OCI-LY3 (cell line): ENCODE results near the gene DNAJC4.

ENCODE experiments used
- H2AFZ ChIP-seq: fragments of 200-600, 300-600 bp; shearing (Covaris generic); 2 replicates; pipeline ENCODE4 v1.6.0; 2014; ENCODE audit warnings: antibody characterized with exemption, low read depth, low read length
- H3K27ac ChIP-seq: fragments of 200-600, 300-600 bp; sonication (generic); 2 replicates; pipeline ENCODE4 v1.5.1; 2014; ENCODE audit warnings: mild to moderate bottlenecking, low read length, moderate library complexity, mixed read lengths
- H3K27me3 ChIP-seq: fragments of 200-600, 300-600 bp; sonication (generic); 2 replicates; pipeline ENCODE4 v1.6.1; 2014; ENCODE audit warnings: low read depth, low read length, mixed read lengths
- H3K36me3 ChIP-seq: fragments of 200-600, 300-600 bp; sonication (generic); replicated peaks from 2 replicates; pipeline ENCODE3; 2014; ENCODE audit warnings: low read depth, low read length, mixed read lengths
- H3K4me1 ChIP-seq: fragments of 300-600, 200-600 bp; sonication (generic); 2 replicates; pipeline ENCODE4 v1.6.1; 2014; ENCODE audit warnings: low read length, mixed read lengths
- H3K4me2 ChIP-seq: fragments of 200-600, 300-600 bp; sonication (generic); 2 replicates; pipeline ENCODE4 v1.6.1; 2014; ENCODE audit warnings: low read length, mixed read lengths
- H3K4me3 ChIP-seq: fragments of 300-600, 200-600 bp; sonication (generic); 2 replicates; pipeline ENCODE4 v1.5.1; 2014; ENCODE audit warnings: antibody characterized with exemption, mild to moderate bottlenecking, low read length, moderate library complexity
- H3K79me2 ChIP-seq: fragments of 300-600, 200-600 bp; shearing (Covaris generic); 2 replicates; pipeline ENCODE4 v1.6.1; 2014; ENCODE audit warnings: mild to moderate bottlenecking, low read length, mixed read lengths
- H3K9ac ChIP-seq: fragments of 300-600, 200-600 bp; shearing (Covaris generic); 2 replicates; pipeline ENCODE4 v1.6.0; 2014; ENCODE audit warnings: mild to moderate bottlenecking, low read length, moderate library complexity
- H3K9me3 ChIP-seq: fragments of 200-600, 300-600 bp; shearing (Covaris generic); 2 replicates; pipeline ENCODE4 v1.6.1; 2014; ENCODE audit warnings: low read length, mixed read lengths; ENCODE audit not compliant: insufficient read depth
- H4K20me1 ChIP-seq: fragments of 200-600, 300-600 bp; sonication (generic); 2 replicates; pipeline ENCODE4 v1.6.1; 2016; ENCODE audit warnings: low read length, mixed read lengths; ENCODE audit not compliant: insufficient read depth
- EZH2phosphoT487 ChIP-seq: fragments of 200-600 bp; shearing (Covaris generic); IDR thresholded peaks from 2 replicates; pipeline ENCODE4 v1.6.1; 2018; ENCODE audit warnings: antibody characterized with exemption, mixed run types, low read depth
- TF ChIP-seq, protein P1 (sequence below): fragments of 200-600, 300-600 bp; sonication (generic); IDR thresholded peaks from 2 replicates; pipeline ENCODE4 v1.5.1; 2014; ENCODE audit warnings: antibody characterized with exemption, low read length, low read depth

DNAJC4 gene

GRCh38 chr11:64243236-64243854, 13.0 kb downstream of the DNAJC4 start:
- Histone ChIP-seq H3K4me1 (peaks cover 50% of the 10 kb centered on the region), H3K79me2 (peaks cover 59% of the 10 kb centered on the region), H4K20me1 (0 out of 2 replicates have a peak, but pooled peaks cover 3% of the 10 kb centered on the region), H3K9me3 (no peaks in the 10 kb centered on the region), H3K27ac (no peak overlapping the region), H3K27me3 (no peaks in the 10 kb centered on the region), H3K36me3 (peaks cover 29% of the 10 kb centered on the region), H3K4me3 (no peak overlapping the region), H3K4me2 (peak overlapping the region; percentile 89), H3K9ac (no peak overlapping the region), H2AFZ (no peak overlapping the region)
- no peak for TF ChIP-seq EZH2phosphoT487
- TF ChIP-seq, protein P1, sequence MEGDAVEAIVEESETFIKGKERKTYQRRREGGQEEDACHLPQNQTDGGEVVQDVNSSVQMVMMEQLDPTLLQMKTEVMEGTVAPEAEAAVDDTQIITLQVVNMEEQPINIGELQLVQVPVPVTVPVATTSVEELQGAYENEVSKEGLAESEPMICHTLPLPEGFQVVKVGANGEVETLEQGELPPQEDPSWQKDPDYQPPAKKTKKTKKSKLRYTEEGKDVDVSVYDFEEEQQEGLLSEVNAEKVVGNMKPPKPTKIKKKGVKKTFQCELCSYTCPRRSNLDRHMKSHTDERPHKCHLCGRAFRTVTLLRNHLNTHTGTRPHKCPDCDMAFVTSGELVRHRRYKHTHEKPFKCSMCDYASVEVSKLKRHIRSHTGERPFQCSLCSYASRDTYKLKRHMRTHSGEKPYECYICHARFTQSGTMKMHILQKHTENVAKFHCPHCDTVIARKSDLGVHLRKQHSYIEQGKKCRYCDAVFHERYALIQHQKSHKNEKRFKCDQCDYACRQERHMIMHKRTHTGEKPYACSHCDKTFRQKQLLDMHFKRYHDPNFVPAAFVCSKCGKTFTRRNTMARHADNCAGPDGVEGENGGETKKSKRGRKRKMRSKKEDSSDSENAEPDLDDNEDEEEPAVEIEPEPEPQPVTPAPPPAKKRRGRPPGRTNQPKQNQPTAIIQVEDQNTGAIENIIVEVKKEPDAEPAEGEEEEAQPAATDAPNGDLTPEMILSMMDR, result no peak

GRCh38 chr11:64244107-64244506, 13.8 kb downstream of the DNAJC4 start:
- Histone ChIP-seq H3K9me3 (no peaks in the 10 kb centered on the region), H4K20me1 (0 out of 2 replicates have a peak, but pooled peaks cover 3% of the 10 kb centered on the region), H3K4me3 (no peak overlapping the region), H3K27me3 (no peaks in the 10 kb centered on the region), H3K79me2 (peaks cover 59% of the 10 kb centered on the region), H3K4me1 (peaks cover 42% of the 10 kb centered on the region), H3K4me2 (no peak overlapping the region), H3K27ac (no peak overlapping the region), H3K36me3 (peaks cover 22% of the 10 kb centered on the region), H2AFZ (no peak overlapping the region), H3K9ac (no peak overlapping the region)
- TF ChIP-seq EZH2phosphoT487, result no peak
- TF ChIP-seq, protein P1, result no peak

GRCh38 chr11:64244966-64245365, 14.6 kb downstream of the DNAJC4 start:
- H3K9me3 ChIP-seq, result no peaks in the 10 kb centered on the region
- peak overlapping the region; percentile 100 for H3K9ac ChIP-seq
- H3K27me3 ChIP-seq, result no peaks in the 10 kb centered on the region
- H3K79me2 ChIP-seq, result peaks cover 59% of the 10 kb centered on the region
- no peak for TF ChIP-seq EZH2phosphoT487
- TF ChIP-seq, protein P1, result no peak
- peak overlapping the region; percentile 78 for H3K27ac ChIP-seq
- H4K20me1 ChIP-seq, result 0 out of 2 replicates have a peak, but pooled peaks cover 3% of the 10 kb centered on the region
- H3K36me3 ChIP-seq, result peaks cover 19% of the 10 kb centered on the region
- H3K4me2 ChIP-seq, result peak overlapping the region; percentile 87
- no peak overlapping the region for H2AFZ ChIP-seq
- H3K4me3 ChIP-seq, result peak overlapping the region; percentile 97
- H3K4me1 ChIP-seq, result peaks cover 36% of the 10 kb centered on the region

GRCh38 chr11:64245401-64245796, 15.1 kb downstream of the DNAJC4 start:
- H3K79me2 ChIP-seq, result peaks cover 57% of the 10 kb centered on the region
- no peaks in the 10 kb centered on the region for H3K9me3 ChIP-seq
- H2AFZ ChIP-seq, result no peak overlapping the region
- peak overlapping the region; percentile 78 for H3K27ac ChIP-seq
- TF ChIP-seq EZH2phosphoT487, result no peak
- TF ChIP-seq, protein P1, result no peak
- no peaks in the 10 kb centered on the region for H3K27me3 ChIP-seq
- peak overlapping the region; percentile 87 for H3K4me2 ChIP-seq
- peaks cover 19% of the 10 kb centered on the region for H3K36me3 ChIP-seq
- peak overlapping the region; percentile 100 for H3K9ac ChIP-seq
- H3K4me1 ChIP-seq, result peaks cover 36% of the 10 kb centered on the region
- H3K4me3 ChIP-seq, result peak overlapping the region; percentile 97
- 0 out of 2 replicates have a peak, but pooled peaks cover 3% of the 10 kb centered on the region for H4K20me1 ChIP-seq
